Measurements from ENCODE around the gene PYGB. TPM values are rescaled to one million over a fixed set of nuclear protein-coding genes. Genes with fewer than 3 reads are reported as not detected.

PYGB gene
- total RNA-seq, 1 donor from 2014 or later, result 46.6 TPM

DNA sequence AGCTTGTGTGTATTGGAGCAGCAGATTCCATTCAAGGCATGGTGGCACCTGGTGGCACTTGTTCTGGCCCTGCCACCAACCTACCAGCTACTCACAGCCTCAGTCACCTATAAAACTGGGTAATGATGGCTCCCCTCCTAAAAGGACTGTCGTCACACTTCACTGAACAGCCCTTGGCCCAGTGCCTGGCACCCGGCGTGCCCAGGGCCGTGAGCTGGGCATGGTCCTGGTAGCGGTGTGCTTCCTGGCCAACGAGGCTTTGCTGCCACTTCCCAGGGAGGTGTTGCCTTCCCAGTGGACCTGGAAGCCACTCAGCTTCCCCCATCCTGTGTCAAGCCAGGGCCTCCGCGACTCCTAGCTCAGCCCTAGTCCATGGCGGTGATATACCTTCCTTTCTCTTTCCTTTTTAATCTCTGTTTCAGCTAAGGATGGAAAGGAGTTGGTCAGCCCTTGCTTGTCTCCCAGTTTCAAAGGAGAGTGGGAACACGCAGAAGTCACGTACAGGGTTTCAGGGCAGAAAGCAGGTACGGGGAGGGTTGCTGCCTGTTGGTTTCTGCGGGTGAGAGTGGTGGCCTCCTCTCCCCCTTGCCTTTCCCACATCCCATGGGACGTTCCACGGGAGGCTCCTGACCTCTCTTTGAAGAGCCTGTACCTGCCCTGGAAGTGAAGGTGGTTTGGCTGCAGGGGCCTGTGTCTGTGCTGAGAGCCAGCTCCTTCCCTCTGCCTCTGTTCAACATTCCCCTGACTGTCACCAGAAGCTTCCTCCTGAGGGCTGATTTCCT lies 26.9 kb upstream of the PYGB start:
- no peaks in the 10 kb centered on the region for H3K4me1 Mint-ChIP-seq

DNA sequence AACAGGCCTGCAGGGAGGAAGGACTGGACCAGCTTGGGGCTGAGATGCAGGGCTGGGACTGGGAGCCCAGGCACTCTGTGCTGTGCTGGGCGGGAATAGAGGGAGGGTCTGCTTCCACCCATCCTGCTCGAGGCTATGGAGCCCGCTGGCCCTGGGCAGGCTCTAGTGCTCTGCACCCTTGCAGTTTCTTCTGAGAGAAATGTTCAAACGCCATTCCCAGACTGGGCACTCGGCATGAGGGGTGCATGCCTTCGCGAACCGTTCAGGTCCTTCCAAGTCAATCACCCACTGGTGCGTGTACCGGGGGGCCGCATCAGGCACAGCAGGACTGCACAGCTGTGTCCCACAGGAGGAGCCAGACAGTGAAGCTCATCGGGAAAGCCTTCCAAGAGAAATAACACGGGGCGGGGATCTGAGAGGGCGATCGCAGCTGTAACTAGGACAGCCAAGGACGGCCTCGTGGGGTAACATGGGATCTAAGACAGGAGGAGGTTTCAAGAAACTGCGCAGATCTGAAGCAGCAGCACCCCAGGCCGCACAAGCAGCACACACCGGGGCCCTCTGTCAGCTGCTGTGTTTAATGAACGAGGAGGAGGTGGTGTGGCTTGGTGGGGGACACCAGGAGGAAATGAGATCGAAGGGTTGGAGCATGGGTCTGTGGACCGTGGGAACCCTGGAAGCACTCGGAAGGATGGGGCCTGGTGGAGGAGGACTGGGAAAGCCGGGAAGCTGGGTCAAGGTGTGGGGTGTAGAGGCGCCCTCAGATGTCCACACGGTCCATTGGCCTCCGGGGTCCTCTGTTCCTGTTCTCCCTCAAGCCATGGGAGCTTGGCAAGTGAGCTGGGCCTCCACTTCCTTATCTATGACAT lies 26.1 kb upstream of the PYGB start:
- no peak for DNase-seq (ENCODE audit: low spot score in 2 of 2, unreplicated experiment in 2 of 2)
- Mint-ChIP-seq H3K27ac (peak overlapping the region; percentile 7), H3K4me1 (no peaks in the 10 kb centered on the region)

More for the DNA sequence above, 26.9 kb upstream of the PYGB start:
- no peak for DNase-seq (ENCODE audit: low spot score in 2 of 2, unreplicated experiment in 2 of 2)
- Mint-ChIP-seq H3K27me3 (ENCODE audit: low read depth) (no peaks in the 10 kb centered on the region), H3K4me3 (no peak overlapping the region), H3K36me3 (peaks cover 3% of the 10 kb centered on the region), H3K27ac (no peak overlapping the region), H3K9me3 (no peaks in the 10 kb centered on the region)
- TF ChIP-seq, protein P1, sequence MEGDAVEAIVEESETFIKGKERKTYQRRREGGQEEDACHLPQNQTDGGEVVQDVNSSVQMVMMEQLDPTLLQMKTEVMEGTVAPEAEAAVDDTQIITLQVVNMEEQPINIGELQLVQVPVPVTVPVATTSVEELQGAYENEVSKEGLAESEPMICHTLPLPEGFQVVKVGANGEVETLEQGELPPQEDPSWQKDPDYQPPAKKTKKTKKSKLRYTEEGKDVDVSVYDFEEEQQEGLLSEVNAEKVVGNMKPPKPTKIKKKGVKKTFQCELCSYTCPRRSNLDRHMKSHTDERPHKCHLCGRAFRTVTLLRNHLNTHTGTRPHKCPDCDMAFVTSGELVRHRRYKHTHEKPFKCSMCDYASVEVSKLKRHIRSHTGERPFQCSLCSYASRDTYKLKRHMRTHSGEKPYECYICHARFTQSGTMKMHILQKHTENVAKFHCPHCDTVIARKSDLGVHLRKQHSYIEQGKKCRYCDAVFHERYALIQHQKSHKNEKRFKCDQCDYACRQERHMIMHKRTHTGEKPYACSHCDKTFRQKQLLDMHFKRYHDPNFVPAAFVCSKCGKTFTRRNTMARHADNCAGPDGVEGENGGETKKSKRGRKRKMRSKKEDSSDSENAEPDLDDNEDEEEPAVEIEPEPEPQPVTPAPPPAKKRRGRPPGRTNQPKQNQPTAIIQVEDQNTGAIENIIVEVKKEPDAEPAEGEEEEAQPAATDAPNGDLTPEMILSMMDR (IDR thresholded peaks at IDR 0.05; ENCODE audit: unreplicated experiment), result no peak

DNA sequence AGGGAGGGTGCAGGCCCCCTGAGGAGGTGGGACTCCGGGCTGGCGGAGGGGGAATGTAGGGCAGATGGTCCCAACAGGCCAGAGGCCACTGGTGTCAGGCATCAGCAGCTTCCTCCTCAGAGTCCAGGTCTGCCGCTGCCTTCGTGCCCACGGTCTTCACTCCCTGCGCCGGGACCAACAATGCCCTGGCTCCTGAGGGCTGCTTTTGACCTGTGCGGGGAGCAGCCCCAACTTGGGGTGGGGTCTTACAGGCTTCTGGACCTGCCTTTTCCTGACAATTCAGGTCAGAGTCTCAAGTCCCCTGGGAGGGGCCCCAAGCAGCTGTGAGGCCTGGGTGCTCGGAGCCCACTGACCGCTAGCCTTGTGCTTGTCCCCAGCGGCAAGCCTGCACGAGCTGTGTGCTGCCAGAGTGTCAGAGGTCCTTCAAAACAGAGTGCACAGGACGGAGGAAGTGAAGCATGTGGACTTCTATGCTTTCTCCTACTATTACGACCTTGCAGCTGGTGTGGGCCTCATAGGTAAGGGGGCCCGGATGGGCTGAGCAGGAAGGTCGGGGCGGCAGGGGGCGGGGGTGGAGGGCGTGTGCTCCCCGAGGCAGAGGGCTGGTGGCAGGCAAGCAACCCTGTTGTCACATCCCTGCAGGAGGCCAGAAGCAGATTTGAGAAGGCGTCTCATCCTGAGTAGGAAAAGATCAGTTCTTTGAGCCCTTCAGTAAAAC lies 25.3 kb upstream of the PYGB start:
- Mint-ChIP-seq H3K27ac (no peak overlapping the region), H3K27me3 (ENCODE audit: low read depth) (no peaks in the 10 kb centered on the region), H3K36me3 (peaks cover 2% of the 10 kb centered on the region), H3K4me3 (no peak overlapping the region), H3K4me1 (peaks cover 7% of the 10 kb centered on the region), H3K9me3 (no peaks in the 10 kb centered on the region)
- TF ChIP-seq, protein P1 (IDR thresholded peaks at IDR 0.05; ENCODE audit: unreplicated experiment), result no peak
- DNase-seq (ENCODE audit: low spot score in 2 of 2, unreplicated experiment in 2 of 2), result no peak

More for the DNA sequence above, 26.1 kb upstream of the PYGB start:
- H3K36me3 Mint-ChIP-seq, result peaks cover 2% of the 10 kb centered on the region
- H3K9me3 Mint-ChIP-seq, result no peaks in the 10 kb centered on the region
- H3K4me3 Mint-ChIP-seq, result no peak overlapping the region
- H3K27me3 Mint-ChIP-seq (ENCODE audit: low read depth), result no peaks in the 10 kb centered on the region
- TF ChIP-seq, protein P1 (IDR thresholded peaks at IDR 0.05; ENCODE audit: unreplicated experiment), result no peak

DNA sequence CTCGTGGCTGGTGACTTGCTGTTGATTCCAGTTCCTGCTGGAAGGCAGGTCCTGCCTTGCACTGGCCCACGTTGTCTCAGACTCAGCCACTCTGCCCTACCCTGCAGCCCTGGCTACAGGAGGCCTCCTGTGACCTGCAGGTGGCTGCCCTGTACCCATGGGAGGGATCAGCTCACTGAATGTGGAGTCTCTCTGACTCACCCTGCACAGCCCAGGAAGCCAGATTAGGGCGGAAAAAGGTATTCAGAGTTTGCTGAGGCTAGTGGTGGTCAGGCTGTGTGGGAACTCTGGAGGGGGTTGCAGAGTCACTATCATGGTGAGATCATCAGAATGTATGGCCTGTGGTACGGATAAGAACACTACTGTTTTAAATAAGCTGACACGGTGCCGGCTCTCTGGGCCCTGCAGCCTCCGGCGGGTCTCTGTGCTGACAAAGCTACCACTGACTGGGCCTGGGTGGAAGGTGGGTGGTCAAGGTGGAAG lies 24.7 kb upstream of the PYGB start:
- Mint-ChIP-seq H3K27me3 (ENCODE audit: low read depth) (no peaks in the 10 kb centered on the region), H3K4me1 (peaks cover 7% of the 10 kb centered on the region), H3K27ac (no peak overlapping the region), H3K36me3 (peaks cover 2% of the 10 kb centered on the region), H3K9me3 (no peaks in the 10 kb centered on the region), H3K4me3 (no peak overlapping the region)
- DNase-seq (ENCODE audit: low spot score in 2 of 2, unreplicated experiment in 2 of 2), result no peak
- TF ChIP-seq, protein P1 (IDR thresholded peaks at IDR 0.05; ENCODE audit: unreplicated experiment), result no peak

Measured in mesothelial cell of epicardium (in vitro differentiated cells).